ENCODE data around the gene LGR5.
"Not testable (repeated sequence)": the region's sequence is repeated elsewhere in the genome, so short reads cannot be mapped to it uniquely, and the experiment has no call there.

LGR5 gene

GRCh38 chr12:71552728-71553501 is 113.3 kb downstream of the LGR5 start:
- no peak for DNase-seq (ENCODE audit: low read depth in 2 of 2)

- no peak for DNase-seq (ENCODE audit: low read depth in 2 of 2)
Measured at GRCh38 chr12:71555191-71555590, 115.6 kb downstream of the LGR5 start.

GRCh38 chr12:71555789-71556188 is 116.2 kb downstream of the LGR5 start:
- DNase-seq (ENCODE audit: low read depth in 2 of 2): not testable (repeated sequence)

GRCh38 chr12:71556448-71556847 is 116.8 kb downstream of the LGR5 start:
- no peak for DNase-seq (ENCODE audit: low read depth in 2 of 2)

- DNase-seq (ENCODE audit: low read depth in 2 of 2): no peak
Measured at GRCh38 chr12:71556875-71557274, 117.3 kb downstream of the LGR5 start.

GRCh38 chr12:71558445-71558844 is 118.8 kb downstream of the LGR5 start:
- DNase-seq (ENCODE audit: low read depth in 2 of 2): no peak

GRCh38 chr12:71562676-71563595 is 123.3 kb downstream of the LGR5 start:
- DNase-seq (ENCODE audit: low read depth in 2 of 2): no peak

- DNase-seq (ENCODE audit: low read depth in 2 of 2): no peak
Measured at GRCh38 chr12:71565535-71565934, 125.9 kb downstream of the LGR5 start.

- no peak for DNase-seq (ENCODE audit: low read depth in 2 of 2)
Measured at GRCh38 chr12:71566655-71567054, 127.1 kb downstream of the LGR5 start.

- no peak for DNase-seq (ENCODE audit: low read depth in 2 of 2)
Measured at GRCh38 chr12:71567537-71567936, 127.9 kb downstream of the LGR5 start.

- DNase-seq (ENCODE audit: low read depth in 2 of 2): not testable (repeated sequence)
Measured at GRCh38 chr12:71569885-71570284, 130.3 kb downstream of the LGR5 start.

- DNase-seq (ENCODE audit: low read depth in 2 of 2): no peak
Measured at GRCh38 chr12:71576496-71576895, 136.9 kb downstream of the LGR5 start.

GRCh38 chr12:71578694-71579258 is 139.2 kb downstream of the LGR5 start:
- no peak for DNase-seq (ENCODE audit: low read depth in 2 of 2)

- no peak for DNase-seq (ENCODE audit: low read depth in 2 of 2)
Measured at GRCh38 chr12:71581206-71581605, 141.6 kb downstream of the LGR5 start.

GRCh38 chr12:71582925-71583324 is 143.3 kb downstream of the LGR5 start:
- DNase-seq (ENCODE audit: low read depth in 2 of 2): no peak

- DNase-seq (ENCODE audit: low read depth in 2 of 2): no peak
Measured at GRCh38 chr12:71584356-71584755, 144.8 kb downstream of the LGR5 start.

- DNase-seq (ENCODE audit: low read depth in 2 of 2): no peak
Measured at GRCh38 chr12:71585218-71585617, 145.6 kb downstream of the LGR5 start.

- no peak for DNase-seq (ENCODE audit: low read depth in 2 of 2)
Measured at GRCh38 chr12:71587012-71587411, 147.4 kb downstream of the LGR5 start.

GRCh38 chr12:71589478-71589881 is 149.9 kb downstream of the LGR5 start:
- no peak for DNase-seq (ENCODE audit: low read depth in 2 of 2)

- no peak for DNase-seq (ENCODE audit: low read depth in 2 of 2)
Measured at GRCh38 chr12:71591601-71592000, 152.0 kb downstream of the LGR5 start.

GRCh38 chr12:71592841-71593240 is 153.2 kb downstream of the LGR5 start:
- no peak for DNase-seq (ENCODE audit: low read depth in 2 of 2)

- no peak for DNase-seq (ENCODE audit: low read depth in 2 of 2)
Measured at GRCh38 chr12:71594214-71594948, 154.8 kb downstream of the LGR5 start.

Measured in stimulated activated CD4-positive, alpha-beta T cell treated with anti-CD3 and anti-CD28 coated beads, Interleukin-15, amount 100 ng/mL, for 48 hours (primary cell).